Keratinocyte (primary cell): ENCODE results near the gene IPO11.

Experiments
- EZH2 ChIP-seq: IDR thresholded peaks from one replicate; pipeline ENCODE4 v1.6.1; 2012; ENCODE audit warnings: inconsistent platforms, mild to moderate bottlenecking, low read length, moderate library complexity
- TF ChIP-seq, protein P1 (sequence below), 3 experiments: IDR thresholded peaks in 1 of 3; conservative IDR thresholded peaks in 1 of 3; optimal IDR thresholded peaks in 1 of 3; 2 replicates in 2 of 3; 3 replicates in 1 of 3; pipeline versions ENCODE3 to v1.5.1; 2011; ENCODE audit warnings: low read length in 3 of 3, mild to moderate bottlenecking in 3 of 3, moderate library complexity in 2 of 3, control low read depth in 1 of 3, inconsistent platforms in 1 of 3; ENCODE audit not compliant: insufficient read depth in 2 of 3; ENCODE audit errors: extremely low read depth in 1 of 3

DNA sequence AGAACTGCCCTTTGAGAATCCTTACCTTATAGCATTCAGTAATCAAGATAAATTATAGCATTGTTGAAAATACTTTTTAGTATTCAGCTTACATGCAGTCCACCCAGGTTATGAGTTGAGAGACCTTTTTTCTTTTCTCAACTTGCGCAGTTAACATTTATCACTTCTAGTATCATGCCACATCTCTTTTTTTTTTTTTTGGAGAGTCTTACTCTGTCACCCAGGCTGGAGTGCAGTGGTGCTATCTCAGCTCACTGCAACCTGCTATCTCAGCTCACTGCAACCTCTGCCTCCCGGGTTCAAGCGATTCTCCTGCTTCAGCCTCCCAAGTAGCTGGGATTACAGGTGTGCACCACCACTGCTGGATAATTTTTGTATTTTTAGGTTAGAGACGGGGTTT is 195.1 kb downstream of the IPO11 start:
- TF ChIP-seq, protein P1, sequence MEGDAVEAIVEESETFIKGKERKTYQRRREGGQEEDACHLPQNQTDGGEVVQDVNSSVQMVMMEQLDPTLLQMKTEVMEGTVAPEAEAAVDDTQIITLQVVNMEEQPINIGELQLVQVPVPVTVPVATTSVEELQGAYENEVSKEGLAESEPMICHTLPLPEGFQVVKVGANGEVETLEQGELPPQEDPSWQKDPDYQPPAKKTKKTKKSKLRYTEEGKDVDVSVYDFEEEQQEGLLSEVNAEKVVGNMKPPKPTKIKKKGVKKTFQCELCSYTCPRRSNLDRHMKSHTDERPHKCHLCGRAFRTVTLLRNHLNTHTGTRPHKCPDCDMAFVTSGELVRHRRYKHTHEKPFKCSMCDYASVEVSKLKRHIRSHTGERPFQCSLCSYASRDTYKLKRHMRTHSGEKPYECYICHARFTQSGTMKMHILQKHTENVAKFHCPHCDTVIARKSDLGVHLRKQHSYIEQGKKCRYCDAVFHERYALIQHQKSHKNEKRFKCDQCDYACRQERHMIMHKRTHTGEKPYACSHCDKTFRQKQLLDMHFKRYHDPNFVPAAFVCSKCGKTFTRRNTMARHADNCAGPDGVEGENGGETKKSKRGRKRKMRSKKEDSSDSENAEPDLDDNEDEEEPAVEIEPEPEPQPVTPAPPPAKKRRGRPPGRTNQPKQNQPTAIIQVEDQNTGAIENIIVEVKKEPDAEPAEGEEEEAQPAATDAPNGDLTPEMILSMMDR (optimal IDR thresholded peaks at IDR 0.05 in 1 of 3, IDR thresholded peaks at IDR 0.05 in 1 of 3, conservative IDR thresholded peaks at IDR 0.05 in 1 of 3; ENCODE audit: extremely low read depth in 1 of 3, insufficient read depth in 2 of 3, low read length in 3 of 3): no peak
- no peak for TF ChIP-seq EZH2
